H9 (cell line): Measurements from ENCODE around the gene KCNG3. TPM values are rescaled to one million over a fixed set of nuclear protein-coding genes. Genes with fewer than 3 reads are reported as not detected.
A peak's percentile ranks its signal among the peaks of the same experiment; 100 is the strongest.

Source experiments
- DNase-seq: peaks from one replicate; pipeline ENCODE4 v3.0.0-alpha.2; 2017
- H2AFZ ChIP-seq: one replicate; pipeline ENCODE4 v1.6.1; 2013; ENCODE audit warnings: mild to moderate bottlenecking, low read length, control low read depth, moderate library complexity
- H2AK5ac ChIP-seq: 2 replicates; pipeline ENCODE4 v1.6.1; 2013; ENCODE audit warnings: low read length, control low read depth, mixed read lengths; ENCODE audit not compliant: insufficient read length
- H2BK120ac ChIP-seq: one replicate; pipeline ENCODE4 v1.6.1; 2013; ENCODE audit warnings: low read depth, mild to moderate bottlenecking, low read length, control low read depth, inconsistent platforms; ENCODE audit not compliant: poor library complexity, severe bottlenecking
- H2BK12ac ChIP-seq: 2 replicates; pipeline ENCODE4 v1.6.1; 2013; ENCODE audit warnings: low read length, control low read depth, mixed read lengths, low read depth; ENCODE audit not compliant: insufficient read length
- H2BK15ac ChIP-seq: 2 replicates; pipeline ENCODE4 v1.6.1; 2013; ENCODE audit warnings: low read depth, low read length, control low read depth
- H2BK20ac ChIP-seq: one replicate; pipeline ENCODE4 v1.6.1; 2013; ENCODE audit warnings: low read depth, mild to moderate bottlenecking, low read length, control low read depth, inconsistent platforms; ENCODE audit not compliant: poor library complexity, severe bottlenecking
- H2BK5ac ChIP-seq: 2 replicates; pipeline ENCODE4 v1.6.1; 2013; ENCODE audit warnings: low read length, control low read depth, mixed read lengths; ENCODE audit not compliant: insufficient read length
- H3K14ac ChIP-seq: 2 replicates; pipeline ENCODE4 v1.6.1; 2013; ENCODE audit warnings: low read length, control low read depth; ENCODE audit not compliant: insufficient read depth
- H3K18ac ChIP-seq: 2 replicates; pipeline ENCODE4 v1.6.1; 2013; ENCODE audit warnings: low read depth, mild to moderate bottlenecking, mixed read lengths, low read length, control low read depth; ENCODE audit not compliant: insufficient read length
- H3K23ac ChIP-seq: 2 replicates; pipeline ENCODE4 v1.6.1; 2013; ENCODE audit warnings: low read length, control low read depth, mixed read lengths, low read depth; ENCODE audit not compliant: insufficient read length
- H3K23me2 ChIP-seq: 2 replicates; pipeline ENCODE4 v1.6.1; 2013; ENCODE audit warnings: low read depth, mild to moderate bottlenecking, mixed read lengths, low read length, control low read depth; ENCODE audit not compliant: insufficient read length, poor library complexity, severe bottlenecking
- H3K27ac ChIP-seq: 2 replicates; pipeline ENCODE4 v1.5.1; 2013; ENCODE audit warnings: low read length, control low read depth, mixed read lengths, low read depth; ENCODE audit not compliant: insufficient read length
- H3K27me3 ChIP-seq: 2 replicates; pipeline ENCODE4 v1.6.1; 2013; ENCODE audit warnings: low read length, control low read depth, inconsistent platforms; ENCODE audit not compliant: insufficient read depth
- H3K4ac ChIP-seq: 2 replicates; pipeline ENCODE4 v1.6.1; 2013; ENCODE audit warnings: low read depth, mild to moderate bottlenecking, control low read depth, inconsistent platforms, low read length, moderate library complexity
- H3K4me1 ChIP-seq: 2 replicates; pipeline ENCODE4 v1.6.1; 2013; ENCODE audit warnings: low read length, control low read depth, inconsistent platforms; ENCODE audit not compliant: insufficient read depth
- H3K4me2 ChIP-seq: 2 replicates; pipeline ENCODE4 v1.6.1; 2013; ENCODE audit warnings: low read length, control low read depth, mixed read lengths; ENCODE audit not compliant: insufficient read length, insufficient read depth
- H3K56ac ChIP-seq: 2 replicates; pipeline ENCODE4 v1.6.1; 2013; ENCODE audit warnings: low read depth, mild to moderate bottlenecking, mixed read lengths, low read length, control low read depth; ENCODE audit not compliant: insufficient read length
- H3K79me1 ChIP-seq: 2 replicates; pipeline ENCODE4 v1.6.1; 2013; ENCODE audit warnings: low read depth, mild to moderate bottlenecking, moderate library complexity, low read length, control low read depth, inconsistent platforms; ENCODE audit not compliant: insufficient read depth, poor library complexity, severe bottlenecking
- H3K79me2 ChIP-seq: 2 replicates; pipeline ENCODE4 v1.6.1; 2013; ENCODE audit warnings: low read length, control low read depth, inconsistent platforms; ENCODE audit not compliant: insufficient read depth
- H3K9ac ChIP-seq: 2 replicates; pipeline ENCODE4 v1.6.1; 2013; ENCODE audit warnings: low read length, control low read depth, mixed read lengths; ENCODE audit not compliant: insufficient read length; ENCODE audit errors: extremely low read depth
- H3K9me3 ChIP-seq: one replicate; pipeline ENCODE4 v1.6.1; 2013; ENCODE audit warnings: low read depth, low read length, inconsistent platforms; ENCODE audit not compliant: control insufficient read depth
- H3T11ph ChIP-seq: one replicate; pipeline ENCODE4 v1.6.1; 2013; ENCODE audit warnings: mild to moderate bottlenecking, low read length, control low read depth, inconsistent platforms
- H4K20me1 ChIP-seq: one replicate; pipeline ENCODE4 v1.6.1; 2013; ENCODE audit not compliant: control insufficient read depth, insufficient read length, insufficient read depth
- H4K5ac ChIP-seq: 2 replicates; pipeline ENCODE4 v1.6.1; 2013; ENCODE audit warnings: low read depth, mild to moderate bottlenecking, mixed read lengths, low read length, control low read depth; ENCODE audit not compliant: insufficient read length
- H4K8ac ChIP-seq: replicated peaks from 2 replicates; pipeline ENCODE4 v1.6.1; 2013; ENCODE audit warnings: low read length, control low read depth, mixed read lengths, low read depth; ENCODE audit not compliant: insufficient read length
- H4K91ac ChIP-seq: 2 replicates; pipeline ENCODE4 v1.6.1; 2013; ENCODE audit warnings: low read depth, mild to moderate bottlenecking, moderate library complexity, mixed read lengths, low read length, control low read depth; ENCODE audit not compliant: insufficient read length
- H3K27ac Mint-ChIP-seq, 3 experiments: 2 replicates in 2 of 3; 3 replicates in 1 of 3; pipeline ENCODE4 v1.8.0; 2020 to 2021; ENCODE audit warnings: mixed read lengths in 3 of 3, mild to moderate bottlenecking in 1 of 3, moderate library complexity in 1 of 3
- H3K27me3 Mint-ChIP-seq: 2 replicates; pipeline ENCODE4 v1.8.0; 2021; ENCODE audit warnings: low read depth, mild to moderate bottlenecking, moderate library complexity, mixed read lengths
- H3K36me3 Mint-ChIP-seq, 3 experiments: 2 replicates in 2 of 3; 3 replicates in 1 of 3; pipeline ENCODE4 v1.8.0; 2020 to 2021; ENCODE audit warnings: low read depth in 3 of 3, mixed read lengths in 3 of 3; ENCODE audit not compliant: insufficient read depth in 1 of 3
- H3K4me1 Mint-ChIP-seq, 2 experiments: 2 replicates each; pipeline ENCODE4 v1.8.0; 2020; ENCODE audit warnings: mixed read lengths in 2 of 2
- H3K4me3 Mint-ChIP-seq, 2 experiments: 2 replicates in 1 of 2; 3 replicates in 1 of 2; pipeline ENCODE4 v1.8.0; 2020 to 2021; ENCODE audit warnings: mild to moderate bottlenecking in 2 of 2, mixed read lengths in 2 of 2, moderate library complexity in 1 of 2
- H3K9me3 Mint-ChIP-seq, 2 experiments: 2 replicates in 1 of 2; 3 replicates in 1 of 2; pipeline ENCODE4 v1.8.0; 2020; ENCODE audit warnings: mild to moderate bottlenecking in 2 of 2, mixed read lengths in 2 of 2, moderate library complexity in 1 of 2
- CTCF ChIP-seq: fragments of 200-600 bp; sonication (generic); conservative IDR thresholded peaks from 3 replicates; pipeline ENCODE4 v1.8.0; 2021; ENCODE audit warnings: antibody characterized with exemption, mild to moderate bottlenecking
- WGBS: extraction: QIAGEN DNeasy Blood & Tissue Kit; methylation state at CpG from one replicate; pipeline ENCODE4 v1.1.7; 2013; ENCODE audit warnings: missing lambda C conversion rate, low lambda C conversion rate, mixed read lengths; ENCODE audit not compliant: insufficient read length; ENCODE audit errors: extremely low coverage; 5-methylcytosine and 5-hydroxymethylcytosine counted together
- total RNA-seq: library from RNA; stranded (reverse); gene quantifications from 2 replicates; pipeline ENCODE4 v1.2.1, GENCODE V29; 2021

Gene KCNG3
- total RNA-seq, 1 experiment from 2014 or later = 16.5 TPM

GRCh38 chr2:42495611-42496010 is 1.8 kb upstream of the KCNG3 start:
- peaks cover 2% of the 10 kb centered on the region; the same call in 1 of the 2 replicates for H3K79me2 ChIP-seq
- no peak overlapping the region for H2AFZ ChIP-seq
- no peak overlapping the region for H3K14ac ChIP-seq
- H3K56ac ChIP-seq = no peak overlapping the region
- peaks cover 40 to 43% of the 10 kb centered on the region in 2 experiments for H3K4me1 Mint-ChIP-seq
- DNase-seq = no peak
- H3K27me3 ChIP-seq = peaks cover 2% of the 10 kb centered on the region; the same call in 1 of the 2 replicates
- H3K23me2 ChIP-seq = peaks cover 23% of the 10 kb centered on the region
- no peak overlapping the region for H3K18ac ChIP-seq
- H4K5ac ChIP-seq = no peak overlapping the region
- no peak overlapping the region for H2AK5ac ChIP-seq
- H2BK12ac ChIP-seq = no peak overlapping the region
- no peak overlapping the region for H3K9ac ChIP-seq
- H4K8ac ChIP-seq = no peak overlapping the region
- H3K4ac ChIP-seq = no peak overlapping the region
- H2BK120ac ChIP-seq = no peak overlapping the region
- no peak overlapping the region for H3T11ph ChIP-seq
- peak overlapping the region in 2 of 3 experiments; percentile 0 to 8; a peak in 2 of 7 replicates for H3K27ac Mint-ChIP-seq
- H3K79me1 ChIP-seq = no peaks in the 10 kb centered on the region
- no peak for TF ChIP-seq CTCF
- H3K27me3 Mint-ChIP-seq = peaks cover 16% of the 10 kb centered on the region
- no peak overlapping the region for H2BK20ac ChIP-seq
- H3K4me1 ChIP-seq = peaks cover 7% of the 10 kb centered on the region; the same call in 1 of the 2 replicates
- no peak overlapping the region for H4K91ac ChIP-seq
- H3K36me3 Mint-ChIP-seq = peaks cover under 1 to 17% (median 4%) of the 10 kb centered on the region in 3 experiments; a peak in 5 of 7 replicates
- no peaks in the 10 kb centered on the region; a peak in 1 of 5 replicates for H3K9me3 Mint-ChIP-seq
- H2BK15ac ChIP-seq = no peak overlapping the region
- no peak overlapping the region for H3K23ac ChIP-seq
- WGBS = no CpG with 5 or more reads among the region's 6 CpGs
- H4K20me1 ChIP-seq = no peaks in the 10 kb centered on the region
- peak overlapping the region; percentile 1 to 96 for H3K4me3 Mint-ChIP-seq
- no peaks in the 10 kb centered on the region for H3K9me3 ChIP-seq
- no peak overlapping the region for H3K27ac ChIP-seq
- H3K4me2 ChIP-seq = peak overlapping the region; percentile 45
- H2BK5ac ChIP-seq = no peak overlapping the region
